HT-29 (cell line): Measurements from ENCODE around the gene FBXO4. TPM values are rescaled to one million over a fixed set of nuclear protein-coding genes. Genes with fewer than 3 reads are reported as not detected.

Experiments
- DNase-seq: peaks from one replicate; pipeline ENCODE4 v3.0.0-alpha.2; 2015; ENCODE audit warnings: low spot score
- total RNA-seq: library from RNA; depleted of rRNA; stranded (reverse); fragments of >200 nt; shearing (Covaris generic); gene quantifications from 2 replicates; pipeline ENCODE4 v1.2.3, GENCODE V29; 2014

The FBXO4 gene
- total RNA-seq, 1 experiment from 2014 or later, result 7.5 TPM

- no peak for DNase-seq
Observed at GRCh38 chr5:41924526-41924871, 582 bp upstream of the FBXO4 start.

- DNase-seq, result peak; percentile 63
Observed at GRCh38 chr5:41925555-41925951, 472 bp downstream of the FBXO4 start.

- DNase-seq, result no peak
Observed at GRCh38 chr5:41927604-41928003, 2.5 kb downstream of the FBXO4 start.

- no peak for DNase-seq
Observed at GRCh38 chr5:41929035-41929434, 4.0 kb downstream of the FBXO4 start.

- no peak for DNase-seq
Observed at GRCh38 chr5:41932770-41933169, 7.7 kb downstream of the FBXO4 start.

GRCh38 chr5:41935544-41935943 lies 10.5 kb downstream of the FBXO4 start:
- DNase-seq, result no peak

- DNase-seq, result no peak
Observed at GRCh38 chr5:41940641-41941040, 15.6 kb downstream of the FBXO4 start.

- DNase-seq, result peak; percentile 29
Observed at GRCh38 chr5:41945332-41945955, 20.4 kb downstream of the FBXO4 start.

- DNase-seq, result no peak
Observed at GRCh38 chr5:41951224-41951623, 26.1 kb downstream of the FBXO4 start.

- no peak for DNase-seq
Observed at GRCh38 chr5:41954286-41954685, 29.2 kb downstream of the FBXO4 start.

- DNase-seq, result no peak
Observed at GRCh38 chr5:41955432-41956024, 30.4 kb downstream of the FBXO4 start.

GRCh38 chr5:41956943-41957342 lies 31.9 kb downstream of the FBXO4 start:
- no peak for DNase-seq

- DNase-seq, result no peak
Observed at GRCh38 chr5:41960481-41960880, 35.4 kb downstream of the FBXO4 start.

- DNase-seq, result no peak
Observed at GRCh38 chr5:41961736-41962135, 36.7 kb downstream of the FBXO4 start.

GRCh38 chr5:41962491-41962890 lies 37.4 kb downstream of the FBXO4 start:
- DNase-seq, result no peak

- DNase-seq, result no peak
Observed at GRCh38 chr5:41966401-41967105, 41.5 kb downstream of the FBXO4 start.

GRCh38 chr5:41967401-41967800 lies 42.3 kb downstream of the FBXO4 start:
- DNase-seq, result no peak

GRCh38 chr5:41968153-41968723 lies 43.2 kb downstream of the FBXO4 start:
- DNase-seq, result no peak

- DNase-seq, result no peak
Observed at GRCh38 chr5:41973087-41973486, 48.0 kb downstream of the FBXO4 start.

- DNase-seq, result no peak
Observed at GRCh38 chr5:41973887-41974286, 48.8 kb downstream of the FBXO4 start.

GRCh38 chr5:41978676-41979075 lies 53.6 kb downstream of the FBXO4 start:
- DNase-seq, result no peak

GRCh38 chr5:41980396-41980795 lies 55.3 kb downstream of the FBXO4 start:
- DNase-seq, result no peak

GRCh38 chr5:41980870-41981269 lies 55.8 kb downstream of the FBXO4 start:
- no peak for DNase-seq
